ENCODE results near the gene DYNC1LI1. TPM values are rescaled to one million over a fixed set of nuclear protein-coding genes. Genes with fewer than 3 reads are reported as not detected.

The DYNC1LI1 gene
- total RNA-seq, 1 experiment from 2014 or later = 56.2 TPM

- WGBS (ENCODE audit: extremely low coverage, insufficient read length, low lambda C conversion rate) = no CpG with 5 or more reads among the region's 2 CpGs
- H3K79me1 ChIP-seq (ENCODE audit: insufficient read depth, low read depth, low read length, poor library complexity, severe bottlenecking) = no peaks in the 10 kb centered on the region
- peaks cover 0 to 2% of the 10 kb centered on the region in 2 experiments; a peak in 1 of 4 replicates for H3K4me1 Mint-ChIP-seq
These were observed 59.7 kb downstream of the DYNC1LI1 start for GRCh38 chr3:32511005-32511404.

More at GRCh38 chr3:32511005-32511404, 59.7 kb downstream of the DYNC1LI1 start:
- H3K4me1 ChIP-seq (ENCODE audit: insufficient read depth, low read length) = no peaks in the 10 kb centered on the region
- no peak for DNase-seq
- no peak overlapping the region for H4K91ac ChIP-seq (ENCODE audit: insufficient read length, low read depth, low read length)
- H3K23ac ChIP-seq (ENCODE audit: insufficient read length, low read depth, low read length) = no peak overlapping the region
- no peaks in the 10 kb centered on the region for H3K79me2 ChIP-seq (ENCODE audit: insufficient read depth, low read length)
- H2BK20ac ChIP-seq (ENCODE audit: low read depth, low read length, poor library complexity, severe bottlenecking) = no peak overlapping the region
- no peak overlapping the region for H2AFZ ChIP-seq (ENCODE audit: low read length)
- H2BK15ac ChIP-seq (ENCODE audit: low read depth, low read length) = no peak overlapping the region
- H2BK120ac ChIP-seq (ENCODE audit: low read depth, low read length, poor library complexity, severe bottlenecking) = no peak overlapping the region
- no peak overlapping the region for H3T11ph ChIP-seq (ENCODE audit: low read length)
- H3K27ac ChIP-seq (ENCODE audit: insufficient read length, low read depth, low read length) = no peak overlapping the region
- no peak overlapping the region for H4K8ac ChIP-seq (replicated peaks; ENCODE audit: insufficient read length, low read depth, low read length)
- H4K5ac ChIP-seq (ENCODE audit: insufficient read length, low read depth, low read length) = no peak overlapping the region
- no peaks in the 10 kb centered on the region for H3K23me2 ChIP-seq (ENCODE audit: insufficient read length, low read depth, low read length, poor library complexity, severe bottlenecking)
- no peak overlapping the region; a peak in 1 of 7 replicates for H3K27ac Mint-ChIP-seq
- no peak overlapping the region for H2BK5ac ChIP-seq (ENCODE audit: insufficient read length, low read length)
- no peaks in the 10 kb centered on the region for H3K27me3 ChIP-seq (ENCODE audit: insufficient read depth, low read length)
- no peaks in the 10 kb centered on the region for H3K36me3 Mint-ChIP-seq (ENCODE audit: insufficient read depth in 1 of 3, low read depth in 3 of 3)
- no peak for TF ChIP-seq CTCF (conservative IDR thresholded peaks at IDR 0.05)
- H4K20me1 ChIP-seq (ENCODE audit: control insufficient read depth, insufficient read depth, insufficient read length) = no peaks in the 10 kb centered on the region
- H3K4me3 Mint-ChIP-seq = no peak overlapping the region
- no peak overlapping the region for H3K4ac ChIP-seq (ENCODE audit: low read depth, low read length)
- no peak overlapping the region for H2BK12ac ChIP-seq (ENCODE audit: insufficient read length, low read depth, low read length)
- no peak overlapping the region for H2AK5ac ChIP-seq (ENCODE audit: insufficient read length, low read length)
- no peaks in the 10 kb centered on the region for H3K9me3 Mint-ChIP-seq
- no peak overlapping the region for H3K56ac ChIP-seq (ENCODE audit: insufficient read length, low read depth, low read length)
- no peak overlapping the region for H3K9ac ChIP-seq (ENCODE audit: extremely low read depth, insufficient read length, low read length)
- no peaks in the 10 kb centered on the region for H3K27me3 Mint-ChIP-seq (ENCODE audit: low read depth)
- no peak overlapping the region for H3K14ac ChIP-seq (ENCODE audit: insufficient read depth, low read length)
- H3K4me2 ChIP-seq (ENCODE audit: insufficient read depth, insufficient read length, low read length) = no peak overlapping the region
- H3K9me3 ChIP-seq (ENCODE audit: control insufficient read depth, low read depth, low read length) = no peaks in the 10 kb centered on the region
- no peak overlapping the region for H3K18ac ChIP-seq (ENCODE audit: insufficient read length, low read depth, low read length)

All from H9 (cell line).